GM23338 (cell line): ENCODE results near the gene GPATCH4. TPM values are rescaled to one million over a fixed set of nuclear protein-coding genes. Genes with fewer than 3 reads are reported as not detected.

ENCODE experiments used
- ATAC-seq: fragments of 200-7000 bp; cut with Tn5 transposase; 3 replicates; pipeline ENCODE4 v1.9.1; 2020
- DNase-seq: peaks from one replicate; pipeline ENCODE4 v3.0.0-alpha.2; 2015; ENCODE audit warnings: low spot score
- H2AFZ ChIP-seq: fragments of 200-600 bp; sonication (generic); 2 replicates; pipeline ENCODE4 v1.8.0; 2016; ENCODE audit warnings: antibody characterized with exemption, mild to moderate bottlenecking, moderate library complexity
- H3F3A ChIP-seq: fragments of 200-600 bp; sonication (generic); replicated peaks from 2 replicates; pipeline ENCODE4 v1.8.0; 2017; ENCODE audit warnings: antibody characterized with exemption, mixed run types, low read depth
- H3K27ac ChIP-seq: fragments of 200-600 bp; sonication (generic); 2 replicates; pipeline ENCODE4 v1.6.1; 2016; ENCODE audit warnings: low read depth
- H3K27me3 ChIP-seq: fragments of 200-600 bp; sonication (generic); 2 replicates; pipeline ENCODE4 v1.8.0; 2016; ENCODE audit warnings: mild to moderate bottlenecking, mixed run types, moderate library complexity; ENCODE audit not compliant: insufficient read depth
- H3K36me3 ChIP-seq: fragments of 200-600 bp; sonication (generic); 2 replicates; pipeline ENCODE4 v1.8.0; 2016; ENCODE audit warnings: mild to moderate bottlenecking; ENCODE audit not compliant: insufficient read depth
- H3K4me1 ChIP-seq: fragments of 200-600 bp; sonication (generic); 2 replicates; pipeline ENCODE4 v1.8.0; 2016; ENCODE audit warnings: mild to moderate bottlenecking, moderate library complexity; ENCODE audit not compliant: insufficient read depth
- H3K4me2 ChIP-seq: fragments of 200-600 bp; sonication (generic); 2 replicates; pipeline ENCODE4 v1.7.1; 2017; ENCODE audit warnings: mixed run types
- H3K4me3 ChIP-seq: fragments of 200-600 bp; sonication (generic); 2 replicates; pipeline ENCODE4 v1.6.1; 2016; ENCODE audit warnings: mixed run types
- H3K79me2 ChIP-seq: fragments of 200-600 bp; sonication (generic); replicated peaks from 2 replicates; pipeline ENCODE4 v1.8.0; 2017; ENCODE audit warnings: mild to moderate bottlenecking; ENCODE audit not compliant: insufficient read depth
- H3K9me2 ChIP-seq: fragments of 200-600 bp; sonication (generic); 2 replicates; pipeline ENCODE4 v1.8.0; 2017; ENCODE audit not compliant: insufficient read depth
- H4K20me1 ChIP-seq: fragments of 200-600 bp; sonication (generic); replicated peaks from 2 replicates; pipeline ENCODE4 v1.8.0; 2017; ENCODE audit warnings: mild to moderate bottlenecking; ENCODE audit not compliant: insufficient read depth
- H3K27ac Mint-ChIP-seq: 2 replicates; pipeline ENCODE4 v1.8.0; 2020; ENCODE audit warnings: inconsistent platforms, mild to moderate bottlenecking, moderate library complexity, mixed read lengths
- H3K27me3 Mint-ChIP-seq: 3 replicates; pipeline ENCODE4 v1.8.0; 2022; ENCODE audit warnings: low read depth, mild to moderate bottlenecking, moderate library complexity, mixed read lengths, inconsistent platforms; ENCODE audit not compliant: insufficient read depth, poor library complexity
- H3K36me3 Mint-ChIP-seq: 3 replicates; pipeline ENCODE4 v1.8.0; 2021; ENCODE audit warnings: low read depth, mild to moderate bottlenecking, inconsistent platforms, moderate library complexity, mixed read lengths
- H3K4me1 Mint-ChIP-seq: 3 replicates; pipeline ENCODE4 v1.8.0; 2020; ENCODE audit warnings: mild to moderate bottlenecking, inconsistent platforms, mixed read lengths
- H3K4me3 Mint-ChIP-seq: 3 replicates; pipeline ENCODE4 v1.8.0; 2021; ENCODE audit warnings: moderate library complexity, mild to moderate bottlenecking, inconsistent platforms, mixed read lengths
- H3K9me3 Mint-ChIP-seq: 3 replicates; pipeline ENCODE4 v1.8.0; 2020; ENCODE audit warnings: moderate library complexity, mild to moderate bottlenecking, inconsistent platforms, mixed read lengths
- CREB1 ChIP-seq: fragments of 250-450 bp; sonication (Bioruptor Pico); IDR thresholded peaks from 2 replicates; pipeline ENCODE4 v1.5.0; 2020; ENCODE audit warnings: low read depth, mild to moderate bottlenecking, moderate library complexity
- EZH2 ChIP-seq: fragments of 200-600 bp; sonication (generic); IDR thresholded peaks from one replicate; pipeline ENCODE4 v1.8.0; 2017; ENCODE audit warnings: antibody characterized with exemption, mild to moderate bottlenecking, low read depth; ENCODE audit not compliant: unreplicated experiment
- EZH2phosphoT487 ChIP-seq: fragments of 200-600 bp; sonication (generic); IDR thresholded peaks from one replicate; pipeline ENCODE4 v1.8.1; 2018; ENCODE audit warnings: antibody characterized with exemption; ENCODE audit not compliant: unreplicated experiment
- JUNB ChIP-seq: IDR thresholded peaks from one replicate; pipeline ENCODE4 v1.6.1; 2016; ENCODE audit warnings: antibody characterized with exemption; ENCODE audit not compliant: unreplicated experiment
- NANOG ChIP-seq: IDR thresholded peaks from 2 replicates; pipeline ENCODE4 v1.6.1; 2016; ENCODE audit warnings: antibody characterized with exemption, borderline replicate concordance
- POLR2AphosphoS5 ChIP-seq: IDR thresholded peaks from 2 replicates; pipeline ENCODE4 v1.6.1; 2016; ENCODE audit warnings: antibody characterized with exemption, low read depth
- STAT1 ChIP-seq: IDR thresholded peaks from one replicate; pipeline ENCODE4 v1.6.1; 2016; ENCODE audit warnings: antibody characterized with exemption; ENCODE audit not compliant: unreplicated experiment
- ZNF114 ChIP-seq: fragments of 250-450 bp; sonication (Bioruptor Pico); IDR thresholded peaks from 2 replicates; pipeline ENCODE4 v1.5.0; 2020; ENCODE audit warnings: mild to moderate bottlenecking, moderate library complexity
- ZNF331 ChIP-seq: fragments of 250-450 bp; sonication (Bioruptor Pico); IDR thresholded peaks from 2 replicates; pipeline ENCODE4 v1.5.0; 2020; ENCODE audit warnings: low read depth, mild to moderate bottlenecking, moderate library complexity
- polyA plus RNA-seq: library from polyadenylated mRNA; unstranded; fragments of >200 nt; fragmentation: Nextera tagmentation; extraction: Ambion mirVana; gene quantifications from 2 replicates; pipeline ENCODE4 v1.2.1, GENCODE V29; 2016
- total RNA-seq: library from RNA; depleted of rRNA; stranded (reverse); fragments of >200 nt; shearing (Covaris generic); gene quantifications from 2 replicates; pipeline ENCODE4 v1.2.3, GENCODE V29; 2014
- TF ChIP-seq, protein P1 (sequence below): fragments of 250-450 bp; sonication (Bioruptor Pico); IDR thresholded peaks from 2 replicates; pipeline ENCODE4 v1.5.0; 2020; ENCODE audit warnings: mild to moderate bottlenecking, moderate library complexity
- TF ChIP-seq, protein P2 (sequence below): IDR thresholded peaks from one replicate; pipeline ENCODE4 v1.6.1; 2018; ENCODE audit warnings: antibody characterized with exemption; ENCODE audit not compliant: unreplicated experiment
- TF ChIP-seq, protein P3 (sequence below), 2 experiments: fragments of 200-600 bp in 1 of 2; sonication (generic) in 1 of 2; conservative IDR thresholded peaks; 2 replicates each; pipeline versions ENCODE4 v1.5.1 to v1.6.1; 2016 to 2017; ENCODE audit warnings: antibody characterized with exemption in 2 of 2, low read depth in 2 of 2, mild to moderate bottlenecking in 2 of 2, moderate library complexity in 1 of 2
- TF ChIP-seq, protein P4 (sequence below): IDR thresholded peaks from 2 replicates; pipeline ENCODE4 v1.6.1; 2016; ENCODE audit warnings: antibody characterized with exemption

The GPATCH4 gene
- total and polyA plus RNA-seq, 2 experiments from 2014 or later, result 58.9 to 187 TPM

DNA sequence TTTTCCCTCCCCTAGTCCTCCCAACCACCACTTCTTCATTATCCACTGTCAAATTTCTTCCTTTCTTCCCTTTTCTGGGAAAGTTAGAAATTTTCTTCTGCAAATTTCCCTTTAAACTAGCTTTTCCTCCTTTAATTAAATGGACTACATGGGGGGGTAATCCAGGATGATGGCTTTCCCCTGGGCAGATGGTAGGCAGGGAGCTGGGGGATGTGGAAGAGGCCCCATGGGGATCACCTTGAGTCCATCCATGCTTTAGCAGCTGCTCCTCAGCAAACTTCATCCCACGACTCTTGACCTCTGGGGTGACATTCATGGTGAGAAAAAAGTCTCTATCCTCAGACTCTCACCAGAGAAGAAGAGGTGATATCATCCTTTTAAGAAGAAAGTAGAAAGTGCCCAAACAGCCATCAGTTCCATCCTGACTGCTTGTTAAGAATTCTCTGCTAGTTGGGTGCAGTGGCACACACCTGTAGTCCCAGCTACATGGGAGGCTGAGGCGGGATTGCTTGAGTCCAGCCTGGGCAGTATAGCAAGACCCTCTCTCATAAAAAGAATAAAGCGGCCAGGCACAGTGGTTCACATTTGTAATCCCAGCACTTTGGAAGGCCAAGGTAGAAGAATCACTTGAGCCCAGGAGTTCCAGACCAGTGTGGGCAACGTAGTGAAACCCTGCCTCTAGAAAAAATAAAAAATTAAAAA lies 2.4 kb downstream of the GPATCH4 start:
- no peak overlapping the region for H3K27ac Mint-ChIP-seq
- ATAC-seq, result no peak

More for the DNA sequence above, 2.4 kb downstream of the GPATCH4 start:
- H3K27me3 ChIP-seq, result no peaks in the 10 kb centered on the region
- Mint-ChIP-seq H3K4me1 (peaks cover 13% of the 10 kb centered on the region), H3K27me3 (peaks cover 10% of the 10 kb centered on the region), H3K36me3 (peaks cover 57% of the 10 kb centered on the region), H3K4me3 (no peak overlapping the region; the same call in 2 of the 3 replicates), H3K9me3 (no peaks in the 10 kb centered on the region)
- no peak overlapping the region for H3K4me3 ChIP-seq
- no peak overlapping the region for H2AFZ ChIP-seq
- peaks cover 13% of the 10 kb centered on the region for H4K20me1 ChIP-seq
- H3K9me2 ChIP-seq, result no peaks in the 10 kb centered on the region
- no peaks in the 10 kb centered on the region; the same call in 1 of the 2 replicates for H3K4me1 ChIP-seq
- H3K4me2 ChIP-seq, result no peak overlapping the region
- H3K27ac ChIP-seq, result no peak overlapping the region
- H3F3A ChIP-seq, result peaks cover 50% of the 10 kb centered on the region
- no peak for DNase-seq
- peaks cover 23% of the 10 kb centered on the region for H3K36me3 ChIP-seq
- H3K79me2 ChIP-seq, result peaks cover 27% of the 10 kb centered on the region
- no peak for TF ChIP-seq STAT1
- no peak for TF ChIP-seq CREB1 (CRISPR knock-in tag)
- TF ChIP-seq, protein P1, sequence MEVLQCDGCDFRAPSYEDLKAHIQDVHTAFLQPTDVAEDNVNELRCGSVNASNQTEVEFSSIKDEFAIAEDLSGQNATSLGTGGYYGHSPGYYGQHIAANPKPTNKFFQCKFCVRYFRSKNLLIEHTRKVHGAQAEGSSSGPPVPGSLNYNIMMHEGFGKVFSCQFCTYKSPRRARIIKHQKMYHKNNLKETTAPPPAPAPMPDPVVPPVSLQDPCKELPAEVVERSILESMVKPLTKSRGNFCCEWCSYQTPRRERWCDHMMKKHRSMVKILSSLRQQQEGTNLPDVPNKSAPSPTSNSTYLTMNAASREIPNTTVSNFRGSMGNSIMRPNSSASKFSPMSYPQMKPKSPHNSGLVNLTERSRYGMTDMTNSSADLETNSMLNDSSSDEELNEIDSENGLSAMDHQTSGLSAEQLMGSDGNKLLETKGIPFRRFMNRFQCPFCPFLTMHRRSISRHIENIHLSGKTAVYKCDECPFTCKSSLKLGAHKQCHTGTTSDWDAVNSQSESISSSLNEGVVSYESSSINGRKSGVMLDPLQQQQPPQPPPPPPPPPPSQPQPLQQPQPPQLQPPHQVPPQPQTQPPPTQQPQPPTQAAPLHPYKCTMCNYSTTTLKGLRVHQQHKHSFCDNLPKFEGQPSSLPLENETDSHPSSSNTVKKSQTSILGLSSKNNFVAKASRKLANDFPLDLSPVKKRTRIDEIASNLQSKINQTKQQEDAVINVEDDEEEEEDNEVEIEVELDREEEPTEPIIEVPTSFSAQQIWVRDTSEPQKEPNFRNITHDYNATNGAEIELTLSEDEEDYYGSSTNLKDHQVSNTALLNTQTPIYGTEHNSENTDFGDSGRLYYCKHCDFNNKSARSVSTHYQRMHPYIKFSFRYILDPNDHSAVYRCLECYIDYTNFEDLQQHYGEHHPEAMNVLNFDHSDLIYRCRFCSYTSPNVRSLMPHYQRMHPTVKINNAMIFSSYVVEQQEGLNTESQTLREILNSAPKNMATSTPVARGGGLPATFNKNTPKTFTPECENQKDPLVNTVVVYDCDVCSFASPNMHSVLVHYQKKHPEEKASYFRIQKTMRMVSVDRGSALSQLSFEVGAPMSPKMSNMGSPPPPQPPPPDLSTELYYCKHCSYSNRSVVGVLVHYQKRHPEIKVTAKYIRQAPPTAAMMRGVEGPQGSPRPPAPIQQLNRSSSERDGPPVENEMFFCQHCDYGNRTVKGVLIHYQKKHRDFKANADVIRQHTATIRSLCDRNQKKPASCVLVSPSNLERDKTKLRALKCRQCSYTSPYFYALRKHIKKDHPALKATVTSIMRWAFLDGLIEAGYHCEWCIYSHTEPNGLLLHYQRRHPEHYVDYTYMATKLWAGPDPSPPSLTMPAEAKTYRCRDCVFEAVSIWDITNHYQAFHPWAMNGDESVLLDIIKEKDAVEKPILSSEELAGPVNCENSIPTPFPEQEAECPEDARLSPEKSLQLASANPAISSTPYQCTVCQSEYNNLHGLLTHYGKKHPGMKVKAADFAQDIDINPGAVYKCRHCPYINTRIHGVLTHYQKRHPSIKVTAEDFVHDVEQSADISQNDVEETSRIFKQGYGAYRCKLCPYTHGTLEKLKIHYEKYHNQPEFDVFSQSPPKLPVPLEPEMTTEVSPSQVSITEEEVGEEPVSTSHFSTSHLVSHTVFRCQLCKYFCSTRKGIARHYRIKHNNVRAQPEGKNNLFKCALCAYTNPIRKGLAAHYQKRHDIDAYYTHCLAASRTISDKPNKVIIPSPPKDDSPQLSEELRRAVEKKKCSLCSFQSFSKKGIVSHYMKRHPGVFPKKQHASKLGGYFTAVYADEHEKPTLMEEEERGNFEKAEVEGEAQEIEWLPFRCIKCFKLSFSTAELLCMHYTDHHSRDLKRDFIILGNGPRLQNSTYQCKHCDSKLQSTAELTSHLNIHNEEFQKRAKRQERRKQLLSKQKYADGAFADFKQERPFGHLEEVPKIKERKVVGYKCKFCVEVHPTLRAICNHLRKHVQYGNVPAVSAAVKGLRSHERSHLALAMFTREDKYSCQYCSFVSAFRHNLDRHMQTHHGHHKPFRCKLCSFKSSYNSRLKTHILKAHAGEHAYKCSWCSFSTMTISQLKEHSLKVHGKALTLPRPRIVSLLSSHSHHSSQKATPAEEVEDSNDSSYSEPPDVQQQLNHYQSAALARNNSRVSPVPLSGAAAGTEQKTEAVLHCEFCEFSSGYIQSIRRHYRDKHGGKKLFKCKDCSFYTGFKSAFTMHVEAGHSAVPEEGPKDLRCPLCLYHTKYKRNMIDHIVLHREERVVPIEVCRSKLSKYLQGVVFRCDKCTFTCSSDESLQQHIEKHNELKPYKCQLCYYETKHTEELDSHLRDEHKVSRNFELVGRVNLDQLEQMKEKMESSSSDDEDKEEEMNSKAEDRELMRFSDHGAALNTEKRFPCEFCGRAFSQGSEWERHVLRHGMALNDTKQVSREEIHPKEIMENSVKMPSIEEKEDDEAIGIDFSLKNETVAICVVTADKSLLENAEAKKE (CRISPR knock-in tag), result no peak
- no peak for TF ChIP-seq JUNB
- no peak for TF ChIP-seq NANOG
- TF ChIP-seq ZNF331 (CRISPR knock-in tag), result no peak
- TF ChIP-seq, protein P2, sequence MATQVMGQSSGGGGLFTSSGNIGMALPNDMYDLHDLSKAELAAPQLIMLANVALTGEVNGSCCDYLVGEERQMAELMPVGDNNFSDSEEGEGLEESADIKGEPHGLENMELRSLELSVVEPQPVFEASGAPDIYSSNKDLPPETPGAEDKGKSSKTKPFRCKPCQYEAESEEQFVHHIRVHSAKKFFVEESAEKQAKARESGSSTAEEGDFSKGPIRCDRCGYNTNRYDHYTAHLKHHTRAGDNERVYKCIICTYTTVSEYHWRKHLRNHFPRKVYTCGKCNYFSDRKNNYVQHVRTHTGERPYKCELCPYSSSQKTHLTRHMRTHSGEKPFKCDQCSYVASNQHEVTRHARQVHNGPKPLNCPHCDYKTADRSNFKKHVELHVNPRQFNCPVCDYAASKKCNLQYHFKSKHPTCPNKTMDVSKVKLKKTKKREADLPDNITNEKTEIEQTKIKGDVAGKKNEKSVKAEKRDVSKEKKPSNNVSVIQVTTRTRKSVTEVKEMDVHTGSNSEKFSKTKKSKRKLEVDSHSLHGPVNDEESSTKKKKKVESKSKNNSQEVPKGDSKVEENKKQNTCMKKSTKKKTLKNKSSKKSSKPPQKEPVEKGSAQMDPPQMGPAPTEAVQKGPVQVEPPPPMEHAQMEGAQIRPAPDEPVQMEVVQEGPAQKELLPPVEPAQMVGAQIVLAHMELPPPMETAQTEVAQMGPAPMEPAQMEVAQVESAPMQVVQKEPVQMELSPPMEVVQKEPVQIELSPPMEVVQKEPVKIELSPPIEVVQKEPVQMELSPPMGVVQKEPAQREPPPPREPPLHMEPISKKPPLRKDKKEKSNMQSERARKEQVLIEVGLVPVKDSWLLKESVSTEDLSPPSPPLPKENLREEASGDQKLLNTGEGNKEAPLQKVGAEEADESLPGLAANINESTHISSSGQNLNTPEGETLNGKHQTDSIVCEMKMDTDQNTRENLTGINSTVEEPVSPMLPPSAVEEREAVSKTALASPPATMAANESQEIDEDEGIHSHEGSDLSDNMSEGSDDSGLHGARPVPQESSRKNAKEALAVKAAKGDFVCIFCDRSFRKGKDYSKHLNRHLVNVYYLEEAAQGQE, result no peak
- no peak for TF ChIP-seq POLR2AphosphoS5
- TF ChIP-seq, protein P3, sequence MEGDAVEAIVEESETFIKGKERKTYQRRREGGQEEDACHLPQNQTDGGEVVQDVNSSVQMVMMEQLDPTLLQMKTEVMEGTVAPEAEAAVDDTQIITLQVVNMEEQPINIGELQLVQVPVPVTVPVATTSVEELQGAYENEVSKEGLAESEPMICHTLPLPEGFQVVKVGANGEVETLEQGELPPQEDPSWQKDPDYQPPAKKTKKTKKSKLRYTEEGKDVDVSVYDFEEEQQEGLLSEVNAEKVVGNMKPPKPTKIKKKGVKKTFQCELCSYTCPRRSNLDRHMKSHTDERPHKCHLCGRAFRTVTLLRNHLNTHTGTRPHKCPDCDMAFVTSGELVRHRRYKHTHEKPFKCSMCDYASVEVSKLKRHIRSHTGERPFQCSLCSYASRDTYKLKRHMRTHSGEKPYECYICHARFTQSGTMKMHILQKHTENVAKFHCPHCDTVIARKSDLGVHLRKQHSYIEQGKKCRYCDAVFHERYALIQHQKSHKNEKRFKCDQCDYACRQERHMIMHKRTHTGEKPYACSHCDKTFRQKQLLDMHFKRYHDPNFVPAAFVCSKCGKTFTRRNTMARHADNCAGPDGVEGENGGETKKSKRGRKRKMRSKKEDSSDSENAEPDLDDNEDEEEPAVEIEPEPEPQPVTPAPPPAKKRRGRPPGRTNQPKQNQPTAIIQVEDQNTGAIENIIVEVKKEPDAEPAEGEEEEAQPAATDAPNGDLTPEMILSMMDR (conservative IDR thresholded peaks at IDR 0.05; ENCODE audit: low read depth in 2 of 2), result no peak
- TF ChIP-seq, protein P4, sequence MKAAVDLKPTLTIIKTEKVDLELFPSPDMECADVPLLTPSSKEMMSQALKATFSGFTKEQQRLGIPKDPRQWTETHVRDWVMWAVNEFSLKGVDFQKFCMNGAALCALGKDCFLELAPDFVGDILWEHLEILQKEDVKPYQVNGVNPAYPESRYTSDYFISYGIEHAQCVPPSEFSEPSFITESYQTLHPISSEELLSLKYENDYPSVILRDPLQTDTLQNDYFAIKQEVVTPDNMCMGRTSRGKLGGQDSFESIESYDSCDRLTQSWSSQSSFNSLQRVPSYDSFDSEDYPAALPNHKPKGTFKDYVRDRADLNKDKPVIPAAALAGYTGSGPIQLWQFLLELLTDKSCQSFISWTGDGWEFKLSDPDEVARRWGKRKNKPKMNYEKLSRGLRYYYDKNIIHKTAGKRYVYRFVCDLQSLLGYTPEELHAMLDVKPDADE, result no peak
- no peak for TF ChIP-seq EZH2
- TF ChIP-seq EZH2phosphoT487, result no peak
- TF ChIP-seq ZNF114 (CRISPR knock-in tag), result no peak
